ENCODE measurements around the gene ERC1.

Gene ERC1

DNA sequence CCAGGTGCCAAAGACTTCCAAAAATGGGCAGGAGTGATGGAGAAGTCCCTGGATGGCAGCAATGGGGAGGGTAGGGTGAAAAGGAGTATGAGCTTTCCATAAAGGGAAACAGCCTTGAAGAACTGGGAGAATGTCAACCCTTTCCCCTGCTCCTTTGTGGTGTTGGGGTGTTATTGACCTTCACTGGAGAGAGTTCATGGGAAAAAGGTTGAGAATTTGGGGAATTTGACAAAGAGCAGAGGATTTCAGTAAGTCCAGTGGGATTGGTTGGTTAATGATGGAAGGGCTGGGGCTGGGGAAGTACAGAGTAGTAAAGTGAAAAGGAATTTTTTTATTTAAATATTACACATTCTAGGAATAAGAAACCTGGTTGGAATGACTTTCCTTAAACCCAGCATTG, 116.6 kb downstream of the ERC1 start:
- ChIA-PET CTCF (interaction anchor here (0.6 to 3.4 kb wide), 2 partner anchors 10 to 97 kb away, joined by 7 to 25 read pairs; no protein-coding TSS in a partner anchor), POLR2A (no interaction called here)
- no peak overlapping the region for H3K4me3 ChIP-seq (ENCODE audit: low read depth, low read length)
- H3K9me3 ChIP-seq (ENCODE audit: control insufficient read depth, insufficient read depth, low read depth, low read length): no peaks in the 10 kb centered on the region
- H3K27ac ChIP-seq (ENCODE audit: extremely low read depth, low read depth, low read length): no peak overlapping the region
- H3K36me3 ChIP-seq (ENCODE audit: control insufficient read depth in 2 of 2, insufficient read depth in 1 of 2, low read length in 2 of 2): peaks cover 3 to 8% of the 10 kb centered on the region in 2 experiments; a peak in 2 of 3 replicates
- TF ChIP-seq PRDM1 (tag by site-specific recombination; IDR thresholded peaks at IDR 0.05) (peak; percentile 72), ZNF324 (tag by site-specific recombination; IDR thresholded peaks at IDR 0.05) (no peak)
- H3K4me1 ChIP-seq (ENCODE audit: control insufficient read depth, insufficient read depth, low read length): no peaks in the 10 kb centered on the region

DNA sequence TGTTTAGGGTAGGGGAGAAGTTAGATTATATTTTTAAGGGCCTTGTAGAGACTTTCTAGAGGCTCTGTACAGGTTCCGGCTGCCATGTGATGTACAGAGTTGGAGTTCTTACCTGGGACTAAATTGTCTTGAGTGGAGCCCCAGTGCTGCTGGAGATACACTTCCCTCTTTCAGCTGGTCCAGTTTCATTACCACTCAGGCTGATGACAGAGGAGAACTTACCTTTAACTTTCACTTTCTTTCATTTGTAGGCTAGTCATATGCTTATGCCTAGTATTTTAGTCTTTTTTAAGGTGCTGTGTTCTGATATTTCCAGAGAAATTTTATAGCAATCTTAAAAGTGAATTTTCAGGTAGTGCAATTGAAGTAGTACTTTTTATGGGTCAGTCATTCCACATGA, 117.3 kb downstream of the ERC1 start:
- TF ChIP-seq PRDM1 (tag by site-specific recombination; IDR thresholded peaks at IDR 0.05) (peak; percentile 89), HOXD13 (CRISPR knock-in tag; IDR thresholded peaks at IDR 0.05; ENCODE audit: borderline replicate concordance) (no peak)
- Histone ChIP-seq H3K4me3 (ENCODE audit: low read depth, low read length) (no peak overlapping the region), H3K36me3 (ENCODE audit: control insufficient read depth in 2 of 2, insufficient read depth in 1 of 2, low read length in 2 of 2) (peaks cover 3 to 8% of the 10 kb centered on the region in 2 experiments; a peak in 2 of 3 replicates), H3K27ac (ENCODE audit: extremely low read depth, low read depth, low read length) (no peak overlapping the region), H3K4me1 (ENCODE audit: control insufficient read depth, insufficient read depth, low read length) (no peaks in the 10 kb centered on the region), H3K9me3 (ENCODE audit: control insufficient read depth, insufficient read depth, low read depth, low read length) (no peaks in the 10 kb centered on the region)
- ChIA-PET CTCF (interaction anchor here (0.6 to 3.4 kb wide), 3 partner anchors 9 to 475 kb away, joined by 4 to 25 read pairs (median 7); no protein-coding TSS in a partner anchor), POLR2A (no interaction called here)

DNA sequence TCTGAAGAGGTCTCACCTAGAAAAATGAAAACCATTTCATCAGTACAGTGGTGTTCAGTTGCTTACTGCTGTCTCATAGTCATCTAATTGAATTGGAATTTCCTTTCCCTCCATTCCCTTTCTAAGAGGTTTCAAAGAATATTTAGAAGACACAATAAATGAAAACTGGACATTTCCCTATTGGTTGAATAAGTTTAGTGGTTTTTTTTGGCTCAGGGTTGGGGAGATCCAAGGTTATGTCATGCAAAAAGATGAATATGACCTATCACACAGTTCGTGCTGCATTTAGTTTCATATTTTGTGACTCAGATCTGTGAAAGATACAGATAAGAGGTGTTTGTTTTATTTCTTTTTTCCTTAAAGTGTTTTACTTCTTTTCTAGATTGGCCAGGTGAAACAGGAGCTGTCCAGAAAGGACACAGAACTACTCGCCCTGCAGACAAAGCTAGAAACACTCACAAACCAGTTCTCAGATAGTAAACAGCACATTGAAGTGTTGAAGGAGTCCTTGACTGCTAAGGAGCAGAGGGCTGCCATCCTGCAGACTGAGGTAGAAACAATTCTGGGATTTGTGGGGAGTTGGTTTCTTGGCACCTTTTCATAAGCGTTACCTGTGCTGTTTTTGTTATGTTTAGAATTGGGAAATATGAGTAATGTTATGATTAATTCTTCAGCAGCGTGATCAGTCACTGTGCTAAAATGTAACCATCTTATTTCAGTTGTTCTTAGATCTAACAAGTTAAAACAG, 124.6 kb downstream of the ERC1 start:
- Histone ChIP-seq H3K9me3 (ENCODE audit: control insufficient read depth, insufficient read depth, low read depth, low read length) (no peaks in the 10 kb centered on the region), H3K4me3 (ENCODE audit: low read depth, low read length) (no peak overlapping the region), H3K27ac (ENCODE audit: extremely low read depth, low read depth, low read length) (no peak overlapping the region), H3K36me3 (ENCODE audit: control insufficient read depth in 2 of 2, insufficient read depth in 1 of 2, low read length in 2 of 2) (peaks cover 0 to 8% of the 10 kb centered on the region in 2 experiments; a peak in 2 of 3 replicates), H3K4me1 (ENCODE audit: control insufficient read depth, insufficient read depth, low read length) (no peaks in the 10 kb centered on the region)
- POLR2A ChIA-PET: no interaction called here
- TF ChIP-seq PRDM1 (tag by site-specific recombination; IDR thresholded peaks at IDR 0.05) (peak; percentile 56; the same call in 1 of the 2 replicates), ZEB2 (tag by site-specific recombination; IDR thresholded peaks at IDR 0.05) (0 out of 2 replicates have a peak, but pooled peaks have one; percentile 14), MZF1 (tag by site-specific recombination; IDR thresholded peaks at IDR 0.05; ENCODE audit: borderline replicate concordance) (no peak), ZNF211 (tag by site-specific recombination; IDR thresholded peaks at IDR 0.05; ENCODE audit: low read depth) (no peak), ZNF10 (tag by site-specific recombination; IDR thresholded peaks at IDR 0.05) (peak; percentile 16; the same call in 1 of the 2 replicates), ZNF202 (tag by site-specific recombination; IDR thresholded peaks at IDR 0.05; ENCODE audit: borderline replicate concordance) (no peak)
- TF ChIP-seq, protein P1, sequence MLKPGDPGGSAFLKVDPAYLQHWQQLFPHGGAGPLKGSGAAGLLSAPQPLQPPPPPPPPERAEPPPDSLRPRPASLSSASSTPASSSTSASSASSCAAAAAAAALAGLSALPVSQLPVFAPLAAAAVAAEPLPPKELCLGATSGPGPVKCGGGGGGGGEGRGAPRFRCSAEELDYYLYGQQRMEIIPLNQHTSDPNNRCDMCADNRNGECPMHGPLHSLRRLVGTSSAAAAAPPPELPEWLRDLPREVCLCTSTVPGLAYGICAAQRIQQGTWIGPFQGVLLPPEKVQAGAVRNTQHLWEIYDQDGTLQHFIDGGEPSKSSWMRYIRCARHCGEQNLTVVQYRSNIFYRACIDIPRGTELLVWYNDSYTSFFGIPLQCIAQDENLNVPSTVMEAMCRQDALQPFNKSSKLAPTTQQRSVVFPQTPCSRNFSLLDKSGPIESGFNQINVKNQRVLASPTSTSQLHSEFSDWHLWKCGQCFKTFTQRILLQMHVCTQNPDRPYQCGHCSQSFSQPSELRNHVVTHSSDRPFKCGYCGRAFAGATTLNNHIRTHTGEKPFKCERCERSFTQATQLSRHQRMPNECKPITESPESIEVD (tag by site-specific recombination; IDR thresholded peaks at IDR 0.05): peak; percentile 76
- TF ChIP-seq, protein P2, sequence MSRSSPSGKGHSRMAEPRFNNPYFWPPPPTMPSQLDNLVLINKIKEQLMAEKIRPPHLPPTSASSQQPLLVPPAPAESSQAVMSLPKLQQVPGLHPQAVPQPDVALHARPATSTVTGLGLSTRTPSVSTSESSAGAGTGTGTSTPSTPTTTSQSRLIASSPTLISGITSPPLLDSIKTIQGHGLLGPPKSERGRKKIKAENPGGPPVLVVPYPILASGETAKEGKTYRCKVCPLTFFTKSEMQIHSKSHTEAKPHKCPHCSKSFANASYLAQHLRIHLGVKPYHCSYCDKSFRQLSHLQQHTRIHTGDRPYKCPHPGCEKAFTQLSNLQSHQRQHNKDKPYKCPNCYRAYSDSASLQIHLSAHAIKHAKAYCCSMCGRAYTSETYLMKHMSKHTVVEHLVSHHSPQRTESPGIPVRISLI (tag by site-specific recombination; IDR thresholded peaks at IDR 0.05): no peak
- TF ChIP-seq, protein P3, sequence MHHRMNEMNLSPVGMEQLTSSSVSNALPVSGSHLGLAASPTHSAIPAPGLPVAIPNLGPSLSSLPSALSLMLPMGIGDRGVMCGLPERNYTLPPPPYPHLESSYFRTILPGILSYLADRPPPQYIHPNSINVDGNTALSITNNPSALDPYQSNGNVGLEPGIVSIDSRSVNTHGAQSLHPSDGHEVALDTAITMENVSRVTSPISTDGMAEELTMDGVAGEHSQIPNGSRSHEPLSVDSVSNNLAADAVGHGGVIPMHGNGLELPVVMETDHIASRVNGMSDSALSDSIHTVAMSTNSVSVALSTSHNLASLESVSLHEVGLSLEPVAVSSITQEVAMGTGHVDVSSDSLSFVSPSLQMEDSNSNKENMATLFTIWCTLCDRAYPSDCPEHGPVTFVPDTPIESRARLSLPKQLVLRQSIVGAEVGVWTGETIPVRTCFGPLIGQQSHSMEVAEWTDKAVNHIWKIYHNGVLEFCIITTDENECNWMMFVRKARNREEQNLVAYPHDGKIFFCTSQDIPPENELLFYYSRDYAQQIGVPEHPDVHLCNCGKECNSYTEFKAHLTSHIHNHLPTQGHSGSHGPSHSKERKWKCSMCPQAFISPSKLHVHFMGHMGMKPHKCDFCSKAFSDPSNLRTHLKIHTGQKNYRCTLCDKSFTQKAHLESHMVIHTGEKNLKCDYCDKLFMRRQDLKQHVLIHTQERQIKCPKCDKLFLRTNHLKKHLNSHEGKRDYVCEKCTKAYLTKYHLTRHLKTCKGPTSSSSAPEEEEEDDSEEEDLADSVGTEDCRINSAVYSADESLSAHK (tag by site-specific recombination; IDR thresholded peaks at IDR 0.05): 0 out of 2 replicates have a peak, but pooled peaks have one; percentile 19
- TF ChIP-seq, protein P4, sequence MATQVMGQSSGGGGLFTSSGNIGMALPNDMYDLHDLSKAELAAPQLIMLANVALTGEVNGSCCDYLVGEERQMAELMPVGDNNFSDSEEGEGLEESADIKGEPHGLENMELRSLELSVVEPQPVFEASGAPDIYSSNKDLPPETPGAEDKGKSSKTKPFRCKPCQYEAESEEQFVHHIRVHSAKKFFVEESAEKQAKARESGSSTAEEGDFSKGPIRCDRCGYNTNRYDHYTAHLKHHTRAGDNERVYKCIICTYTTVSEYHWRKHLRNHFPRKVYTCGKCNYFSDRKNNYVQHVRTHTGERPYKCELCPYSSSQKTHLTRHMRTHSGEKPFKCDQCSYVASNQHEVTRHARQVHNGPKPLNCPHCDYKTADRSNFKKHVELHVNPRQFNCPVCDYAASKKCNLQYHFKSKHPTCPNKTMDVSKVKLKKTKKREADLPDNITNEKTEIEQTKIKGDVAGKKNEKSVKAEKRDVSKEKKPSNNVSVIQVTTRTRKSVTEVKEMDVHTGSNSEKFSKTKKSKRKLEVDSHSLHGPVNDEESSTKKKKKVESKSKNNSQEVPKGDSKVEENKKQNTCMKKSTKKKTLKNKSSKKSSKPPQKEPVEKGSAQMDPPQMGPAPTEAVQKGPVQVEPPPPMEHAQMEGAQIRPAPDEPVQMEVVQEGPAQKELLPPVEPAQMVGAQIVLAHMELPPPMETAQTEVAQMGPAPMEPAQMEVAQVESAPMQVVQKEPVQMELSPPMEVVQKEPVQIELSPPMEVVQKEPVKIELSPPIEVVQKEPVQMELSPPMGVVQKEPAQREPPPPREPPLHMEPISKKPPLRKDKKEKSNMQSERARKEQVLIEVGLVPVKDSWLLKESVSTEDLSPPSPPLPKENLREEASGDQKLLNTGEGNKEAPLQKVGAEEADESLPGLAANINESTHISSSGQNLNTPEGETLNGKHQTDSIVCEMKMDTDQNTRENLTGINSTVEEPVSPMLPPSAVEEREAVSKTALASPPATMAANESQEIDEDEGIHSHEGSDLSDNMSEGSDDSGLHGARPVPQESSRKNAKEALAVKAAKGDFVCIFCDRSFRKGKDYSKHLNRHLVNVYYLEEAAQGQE (tag by site-specific recombination; IDR thresholded peaks at IDR 0.05): peak; percentile 42; the same call in 1 of the 2 replicates
- TF ChIP-seq, protein P5, sequence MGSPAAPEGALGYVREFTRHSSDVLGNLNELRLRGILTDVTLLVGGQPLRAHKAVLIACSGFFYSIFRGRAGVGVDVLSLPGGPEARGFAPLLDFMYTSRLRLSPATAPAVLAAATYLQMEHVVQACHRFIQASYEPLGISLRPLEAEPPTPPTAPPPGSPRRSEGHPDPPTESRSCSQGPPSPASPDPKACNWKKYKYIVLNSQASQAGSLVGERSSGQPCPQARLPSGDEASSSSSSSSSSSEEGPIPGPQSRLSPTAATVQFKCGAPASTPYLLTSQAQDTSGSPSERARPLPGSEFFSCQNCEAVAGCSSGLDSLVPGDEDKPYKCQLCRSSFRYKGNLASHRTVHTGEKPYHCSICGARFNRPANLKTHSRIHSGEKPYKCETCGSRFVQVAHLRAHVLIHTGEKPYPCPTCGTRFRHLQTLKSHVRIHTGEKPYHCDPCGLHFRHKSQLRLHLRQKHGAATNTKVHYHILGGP (tag by site-specific recombination; IDR thresholded peaks at IDR 0.05): peak; percentile 51; the same call in 1 of the 2 replicates
- CTCF ChIA-PET: interaction anchor here (0.6 to 5.6 kb wide), 5 partner anchors 11 to 706 kb away, joined by 3 to 196 read pairs (median 3); no protein-coding TSS in a partner anchor
